GM13976 (cell line): ENCODE measurements around the gene ASB13.
"Not testable (repeated sequence)": the region's sequence is repeated elsewhere in the genome, so short reads cannot be mapped to it uniquely, and the experiment has no call there.

ENCODE experiments used
- DNase-seq: peaks from one replicate; pipeline ENCODE4 v3.0.0; 2012; ENCODE audit warnings: low spot score
- in situ Hi-C: fragments of 300-500 bp; cut with MboI; formaldehyde crosslinking; loops from one replicate; pipeline ENCODE4 v1.12.0; 2022; ENCODE audit warnings: low sequenced_read_pairs, mixed read lengths, inconsistent platforms; ENCODE audit not compliant: unreplicated experiment
- TF ChIP-seq, protein P1 (sequence below): IDR thresholded peaks from 2 replicates; pipeline ENCODE4 v1.5.1; 2012; ENCODE audit warnings: borderline replicate concordance, mild to moderate bottlenecking; ENCODE audit not compliant: insufficient read depth; ENCODE audit errors: extremely low read depth, missing control alignments, control extremely low read depth

ASB13 gene

GRCh38 chr10:5624701-5625100 lies 41.7 kb downstream of the ASB13 start:
- in situ Hi-C loops = loop anchor here (5.0 to 25.0 kb wide), 2 partner anchors 182 to 787 kb away; partner anchors contain the start of gene AKR1E2
- DNase-seq = no peak
- TF ChIP-seq, protein P1, sequence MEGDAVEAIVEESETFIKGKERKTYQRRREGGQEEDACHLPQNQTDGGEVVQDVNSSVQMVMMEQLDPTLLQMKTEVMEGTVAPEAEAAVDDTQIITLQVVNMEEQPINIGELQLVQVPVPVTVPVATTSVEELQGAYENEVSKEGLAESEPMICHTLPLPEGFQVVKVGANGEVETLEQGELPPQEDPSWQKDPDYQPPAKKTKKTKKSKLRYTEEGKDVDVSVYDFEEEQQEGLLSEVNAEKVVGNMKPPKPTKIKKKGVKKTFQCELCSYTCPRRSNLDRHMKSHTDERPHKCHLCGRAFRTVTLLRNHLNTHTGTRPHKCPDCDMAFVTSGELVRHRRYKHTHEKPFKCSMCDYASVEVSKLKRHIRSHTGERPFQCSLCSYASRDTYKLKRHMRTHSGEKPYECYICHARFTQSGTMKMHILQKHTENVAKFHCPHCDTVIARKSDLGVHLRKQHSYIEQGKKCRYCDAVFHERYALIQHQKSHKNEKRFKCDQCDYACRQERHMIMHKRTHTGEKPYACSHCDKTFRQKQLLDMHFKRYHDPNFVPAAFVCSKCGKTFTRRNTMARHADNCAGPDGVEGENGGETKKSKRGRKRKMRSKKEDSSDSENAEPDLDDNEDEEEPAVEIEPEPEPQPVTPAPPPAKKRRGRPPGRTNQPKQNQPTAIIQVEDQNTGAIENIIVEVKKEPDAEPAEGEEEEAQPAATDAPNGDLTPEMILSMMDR = no peak

DNA sequence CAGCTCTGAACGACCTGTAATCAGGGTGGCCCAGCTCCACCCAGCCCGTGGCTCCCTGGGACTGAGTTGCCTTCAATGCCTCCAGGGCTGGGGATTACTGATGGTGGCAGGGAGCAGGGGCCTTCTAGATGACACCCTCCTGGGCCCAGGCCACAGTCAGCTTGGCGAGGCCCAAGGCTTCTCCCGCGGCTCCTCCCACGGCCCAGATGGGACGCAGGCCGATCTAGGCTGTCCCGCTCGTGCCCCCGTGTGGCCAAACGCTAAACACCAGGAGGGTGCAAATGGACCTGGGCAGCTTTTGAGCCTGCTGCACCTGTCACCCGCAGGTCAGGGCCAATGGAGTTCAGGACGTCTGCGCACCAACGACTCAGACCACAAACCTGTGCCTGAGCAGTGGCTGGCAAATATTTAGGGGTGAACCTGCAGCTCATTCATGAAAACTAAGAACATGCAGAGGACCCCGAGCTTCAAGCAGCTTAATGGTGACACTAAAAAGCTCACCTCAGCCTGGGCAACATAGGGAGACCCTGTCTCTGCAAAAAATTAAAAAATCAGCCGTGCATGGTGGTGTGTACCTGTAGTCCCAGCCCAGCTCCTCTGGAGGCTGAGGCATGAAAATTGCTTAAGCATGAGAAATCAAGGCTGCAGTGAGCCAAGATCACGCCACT lies 43.2 kb downstream of the ASB13 start:
- TF ChIP-seq, protein P1 = peak; percentile 95
- in situ Hi-C loops = loop anchor here (5.0 to 25.0 kb wide), 2 partner anchors 181 to 786 kb away; partner anchors contain the start of gene AKR1E2
- DNase-seq = peak; percentile 90

GRCh38 chr10:5622186-5622960 lies 44.0 kb downstream of the ASB13 start:
- TF ChIP-seq, protein P1 = no peak
- in situ Hi-C loops = loop anchor here (5.0 to 25.0 kb wide), 2 partner anchors 180 to 785 kb away; partner anchors contain the start of gene AKR1E2
- DNase-seq = no peak

DNA sequence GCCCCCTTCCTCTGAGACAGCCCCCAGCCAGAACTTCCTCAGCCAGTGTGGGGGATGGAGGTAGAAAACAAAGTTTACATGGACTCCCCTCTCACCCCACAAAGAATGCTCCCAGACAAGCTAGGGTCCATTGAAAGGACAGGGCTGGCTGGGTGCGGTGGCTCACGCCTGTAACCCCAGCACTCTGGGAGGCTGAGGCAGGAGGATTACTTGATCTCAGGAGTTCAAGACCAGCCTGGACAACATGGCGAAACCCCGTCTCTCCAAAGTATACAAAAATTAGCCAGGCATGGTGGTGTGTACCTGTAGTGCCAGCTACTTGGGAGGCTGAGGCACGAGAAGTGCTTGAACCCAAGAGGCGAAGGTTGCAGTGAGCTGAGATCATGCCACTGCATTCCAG lies 45.0 kb downstream of the ASB13 start:
- in situ Hi-C loops = loop anchor here (5.0 to 25.0 kb wide), 2 partner anchors 179 to 784 kb away; partner anchors contain the start of gene AKR1E2
- not testable (repeated sequence) for DNase-seq

- DNase-seq = no peak
- in situ Hi-C loops = loop anchor here (5.0 to 25.0 kb wide), 2 partner anchors 179 to 784 kb away; partner anchors contain the start of gene AKR1E2
- TF ChIP-seq, protein P1 = no peak
Measured at GRCh38 chr10:5620966-5621365, 45.4 kb downstream of the ASB13 start.

DNA sequence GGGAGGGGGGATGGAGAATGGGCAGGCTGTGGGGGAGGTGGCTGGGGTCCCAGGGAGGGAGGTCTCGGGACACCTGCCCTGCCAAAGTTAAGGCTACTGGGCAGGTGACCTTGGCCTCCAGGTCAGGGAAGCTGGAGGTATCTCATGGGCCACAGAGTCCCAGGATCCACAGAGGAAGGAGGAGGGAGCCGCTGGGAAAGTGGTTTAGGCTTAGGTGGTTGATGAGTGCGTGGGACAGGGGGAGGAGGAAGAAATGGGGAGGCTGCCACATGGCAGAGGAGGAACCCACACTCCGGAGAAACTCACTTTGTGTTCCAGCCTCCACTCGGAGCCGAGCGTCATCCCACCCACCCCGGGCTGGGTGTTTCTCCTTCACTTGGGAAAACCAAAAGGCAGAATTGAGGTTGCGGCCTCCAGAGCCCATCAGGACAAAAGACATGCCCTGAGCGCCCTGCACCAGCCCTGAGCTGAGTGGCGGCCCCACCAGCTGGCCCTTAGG lies 46.1 kb downstream of the ASB13 start:
- in situ Hi-C loops = loop anchor here (5.0 to 25.0 kb wide), 2 partner anchors 178 to 783 kb away; partner anchors contain the start of gene AKR1E2
- no peak for DNase-seq
- TF ChIP-seq, protein P1 = no peak
